GM12878 (cell line): ENCODE data around the gene ASTL.

Experiments
- ASH2L ChIP-seq: fragments of 300-600, 200-600 bp; sonication (generic); IDR thresholded peaks from 2 replicates; pipeline ENCODE4 v1.6.1; 2017; ENCODE audit warnings: low read depth, mild to moderate bottlenecking, borderline replicate concordance
- EP300 ChIP-seq, 2 experiments: fragments of 150-350 bp in 1 of 2; IDR thresholded peaks; 2 replicates each; pipeline ENCODE4 v1.6.1; 2011 to 2012; ENCODE audit warnings: low read depth in 2 of 2, low read length in 2 of 2, borderline replicate concordance in 1 of 2, improper control_type of control experiment in 1 of 2, inconsistent platforms in 1 of 2; ENCODE audit not compliant: control insufficient read depth in 1 of 2
- ETV6 ChIP-seq, 2 experiments: fragments of 450-650 bp in 1 of 2; IDR thresholded peaks in 1 of 2; conservative IDR thresholded peaks in 1 of 2; 2 replicates each; pipeline ENCODE4 v1.6.1; 2014; ENCODE audit warnings: antibody characterized with exemption in 1 of 2, borderline replicate concordance in 1 of 2, low read depth in 1 of 2, mild to moderate bottlenecking in 1 of 2, moderate library complexity in 1 of 2
- JUND ChIP-seq: IDR thresholded peaks from 2 replicates; pipeline ENCODE4 v1.6.1; 2012; ENCODE audit warnings: low read depth, mild to moderate bottlenecking, low read length, improper control_type of control experiment, moderate library complexity
- MYC ChIP-seq: IDR thresholded peaks from 2 replicates; pipeline ENCODE4 v1.6.1; 2011; ENCODE audit warnings: mild to moderate bottlenecking, low read length, moderate library complexity, inconsistent platforms; ENCODE audit not compliant: insufficient read depth, insufficient replicate concordance, insufficient read length, severe bottlenecking
- NFIC ChIP-seq: IDR thresholded peaks from 2 replicates; pipeline ENCODE4 v1.6.1; 2012; ENCODE audit warnings: low read depth, mild to moderate bottlenecking, inconsistent platforms, low read length, moderate library complexity
- NFYB ChIP-seq: IDR thresholded peaks from 2 replicates; pipeline ENCODE4 v1.6.1; 2011; ENCODE audit warnings: low read depth, mild to moderate bottlenecking, low read length, improper control_type of control experiment, moderate library complexity; ENCODE audit not compliant: insufficient read depth
- NR2F1 ChIP-seq: fragments of 450-650 bp; conservative IDR thresholded peaks from 2 replicates; pipeline ENCODE4 v1.6.1; 2017; ENCODE audit warnings: mild to moderate bottlenecking
- POLR2A ChIP-seq: IDR thresholded peaks from 2 replicates; pipeline ENCODE4 v1.6.1; 2011; ENCODE audit warnings: low read depth, mild to moderate bottlenecking, low read length
- SP1 ChIP-seq: IDR thresholded peaks from one replicate; pipeline ENCODE4 v1.6.1; 2011; ENCODE audit warnings: low read depth, low read length
- SRF ChIP-seq, 2 experiments: IDR thresholded peaks; 2 replicates each; pipeline ENCODE4 v1.6.1; 2011; ENCODE audit warnings: low read depth in 2 of 2, low read length in 2 of 2, mild to moderate bottlenecking in 1 of 2, moderate library complexity in 1 of 2
- ZBED1 ChIP-seq: IDR thresholded peaks from 2 replicates; pipeline ENCODE4 v1.6.1; 2016; ENCODE audit warnings: borderline replicate concordance
- TF ChIP-seq, protein P1 (sequence below), 3 experiments: IDR thresholded peaks in 2 of 3; conservative IDR thresholded peaks in 1 of 3; 2 replicates each; pipeline ENCODE4 v1.5.1; 2011; ENCODE audit warnings: low read depth in 3 of 3, low read length in 3 of 3, mild to moderate bottlenecking in 3 of 3, control low read depth in 2 of 3, moderate library complexity in 2 of 3, inconsistent platforms in 1 of 3, mixed read lengths in 1 of 3; ENCODE audit not compliant: control insufficient read depth in 2 of 3, insufficient read depth in 1 of 3; ENCODE audit errors: extremely low read depth in 1 of 3

DNA sequence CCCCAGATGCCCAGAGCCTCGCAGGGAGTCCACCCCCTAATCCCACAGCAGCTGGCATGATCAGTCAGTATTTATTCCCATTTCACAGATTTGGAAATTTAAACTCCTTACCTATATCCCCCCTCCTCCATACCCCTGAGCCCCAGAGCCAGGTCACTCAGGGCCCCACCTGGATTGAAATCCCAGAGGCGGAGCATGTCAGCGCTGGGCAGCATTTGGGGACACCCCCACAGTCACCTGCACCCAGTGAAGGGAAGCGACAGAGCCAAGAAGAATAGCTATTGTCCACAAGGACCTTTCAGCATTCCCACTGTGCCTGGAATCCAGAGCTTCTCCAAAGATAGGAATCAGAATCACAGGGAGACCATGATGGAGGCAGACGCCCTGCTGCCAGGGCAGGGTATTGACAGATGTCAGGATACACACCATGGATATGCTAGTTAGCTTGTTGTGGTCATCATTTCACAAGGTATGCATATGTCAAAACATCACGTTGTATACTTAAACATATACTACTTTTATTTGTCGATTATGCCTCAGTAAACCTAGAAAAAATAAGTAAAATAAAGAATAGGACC is 968 bp upstream of the ASTL start:
- TF ChIP-seq EP300 (IDR thresholded peaks at IDR 0.05; ENCODE audit: borderline replicate concordance in 1 of 2, control insufficient read depth in 1 of 2, low read depth in 2 of 2, low read length in 2 of 2) (no peak), ETV6 (conservative IDR thresholded peaks at IDR 0.05 in 1 of 2, IDR thresholded peaks at IDR 0.05 in 1 of 2; ENCODE audit: borderline replicate concordance in 1 of 2, low read depth in 1 of 2) (no peak), POLR2A (no peak), NFIC (no peak), ASH2L (no peak), ZBED1 (no peak), NR2F1 (no peak), NFYB (no peak), SRF (IDR thresholded peaks at IDR 0.05; ENCODE audit: low read depth in 2 of 2, low read length in 2 of 2) (no peak), SP1 (no peak), MYC (no peak), JUND (no peak)
- TF ChIP-seq, protein P1, sequence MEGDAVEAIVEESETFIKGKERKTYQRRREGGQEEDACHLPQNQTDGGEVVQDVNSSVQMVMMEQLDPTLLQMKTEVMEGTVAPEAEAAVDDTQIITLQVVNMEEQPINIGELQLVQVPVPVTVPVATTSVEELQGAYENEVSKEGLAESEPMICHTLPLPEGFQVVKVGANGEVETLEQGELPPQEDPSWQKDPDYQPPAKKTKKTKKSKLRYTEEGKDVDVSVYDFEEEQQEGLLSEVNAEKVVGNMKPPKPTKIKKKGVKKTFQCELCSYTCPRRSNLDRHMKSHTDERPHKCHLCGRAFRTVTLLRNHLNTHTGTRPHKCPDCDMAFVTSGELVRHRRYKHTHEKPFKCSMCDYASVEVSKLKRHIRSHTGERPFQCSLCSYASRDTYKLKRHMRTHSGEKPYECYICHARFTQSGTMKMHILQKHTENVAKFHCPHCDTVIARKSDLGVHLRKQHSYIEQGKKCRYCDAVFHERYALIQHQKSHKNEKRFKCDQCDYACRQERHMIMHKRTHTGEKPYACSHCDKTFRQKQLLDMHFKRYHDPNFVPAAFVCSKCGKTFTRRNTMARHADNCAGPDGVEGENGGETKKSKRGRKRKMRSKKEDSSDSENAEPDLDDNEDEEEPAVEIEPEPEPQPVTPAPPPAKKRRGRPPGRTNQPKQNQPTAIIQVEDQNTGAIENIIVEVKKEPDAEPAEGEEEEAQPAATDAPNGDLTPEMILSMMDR (IDR thresholded peaks at IDR 0.05 in 2 of 3, conservative IDR thresholded peaks at IDR 0.05 in 1 of 3; ENCODE audit: control insufficient read depth in 2 of 3, extremely low read depth in 1 of 3, insufficient read depth in 1 of 3, low read depth in 3 of 3, low read length in 3 of 3) = no peak
